ENCODE results near the gene UPB1. TPM values are rescaled to one million over a fixed set of nuclear protein-coding genes. Genes with fewer than 3 reads are reported as not detected.

Gene UPB1
- total RNA-seq, 2 experiments from 2014 or later = 0.10 TPM; not detected in 1

GRCh38 chr22:24463071-24463760 is 31.9 kb upstream of the UPB1 start:
- intact Hi-C loops (cut with micrococcal nuclease) = no loop called here
- no peak for DNase-seq
- no peak overlapping the region for H3K27ac Mint-ChIP-seq
- no peaks in the 10 kb centered on the region for H3K36me3 Mint-ChIP-seq (ENCODE audit: low read depth)
- peaks cover 12% of the 10 kb centered on the region for H3K4me1 Mint-ChIP-seq (ENCODE audit: low read depth)
- CTCF ChIA-PET = interaction anchor here (0.7 kb wide), 1 partner anchor 1220 kb away, joined by 3 read pairs; no protein-coding TSS in a partner anchor
- no peaks in the 10 kb centered on the region for H3K9me3 Mint-ChIP-seq
- no peaks in the 10 kb centered on the region for H3K27me3 Mint-ChIP-seq (ENCODE audit: low read depth)
- H3K4me3 Mint-ChIP-seq = no peak overlapping the region

DNA sequence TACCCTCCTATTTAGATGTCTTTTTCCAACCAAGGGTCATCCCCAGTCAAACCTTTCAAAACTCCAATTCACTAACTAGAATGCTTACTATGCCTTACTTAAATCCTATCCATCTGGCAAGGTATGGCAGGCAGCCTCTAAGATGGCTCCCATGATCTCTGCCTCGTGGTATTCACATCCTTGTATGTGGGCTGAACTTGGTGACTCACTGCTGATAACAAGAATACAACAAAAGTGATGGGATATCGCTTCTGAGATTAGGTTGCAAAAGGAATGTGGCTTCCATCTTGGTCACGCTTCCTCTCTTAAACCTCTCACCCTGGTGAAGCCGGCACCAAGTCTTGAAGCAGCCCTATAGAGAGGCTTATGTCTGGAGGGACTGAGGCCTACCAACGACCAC is 29.6 kb upstream of the UPB1 start:
- H3K27ac Mint-ChIP-seq = no peak overlapping the region
- CTCF ChIA-PET = interaction anchor here (0.7 to 1.4 kb wide), 2 partner anchors 37 to 288 kb away, joined by 3 to 7 read pairs; no protein-coding TSS in a partner anchor
- H3K9me3 Mint-ChIP-seq = no peaks in the 10 kb centered on the region
- H3K36me3 Mint-ChIP-seq (ENCODE audit: low read depth) = no peaks in the 10 kb centered on the region
- H3K4me1 Mint-ChIP-seq (ENCODE audit: low read depth) = peaks cover 10% of the 10 kb centered on the region
- intact Hi-C loops (cut with micrococcal nuclease) = no loop called here
- H3K4me3 Mint-ChIP-seq = no peak overlapping the region
- DNase-seq = no peak
- no peaks in the 10 kb centered on the region for H3K27me3 Mint-ChIP-seq (ENCODE audit: low read depth)

DNA sequence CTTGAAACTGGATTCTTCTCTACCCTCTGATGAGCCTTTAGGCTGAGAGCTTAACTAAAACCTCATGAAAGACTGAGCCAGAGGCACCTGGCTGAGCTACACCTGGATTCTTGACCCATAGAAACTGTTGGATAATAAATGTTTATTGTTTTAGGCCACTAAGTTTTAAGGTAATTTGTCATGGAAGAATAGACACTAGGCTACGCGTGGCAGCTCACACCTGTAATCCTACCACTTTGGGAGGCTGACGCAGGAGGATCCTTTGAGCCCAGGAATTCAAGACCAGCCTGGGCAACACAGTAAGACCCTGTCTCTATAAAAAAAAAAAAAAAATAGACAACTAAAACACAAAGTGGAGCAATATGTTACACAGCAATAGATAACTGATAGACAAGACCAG is 29.2 kb upstream of the UPB1 start:
- no peaks in the 10 kb centered on the region for H3K27me3 Mint-ChIP-seq (ENCODE audit: low read depth)
- H3K4me3 Mint-ChIP-seq = no peak overlapping the region

GRCh38 chr22:24466716-24467328 is 28.3 kb upstream of the UPB1 start:
- CTCF ChIA-PET = interaction anchor here (1.4 kb wide), 1 partner anchor 36 kb away, joined by 7 read pairs; no protein-coding TSS in a partner anchor
- H3K4me1 Mint-ChIP-seq (ENCODE audit: low read depth) = peaks cover 6% of the 10 kb centered on the region
- no peak overlapping the region for H3K27ac Mint-ChIP-seq
- H3K36me3 Mint-ChIP-seq (ENCODE audit: low read depth) = no peaks in the 10 kb centered on the region
- H3K4me3 Mint-ChIP-seq = no peak overlapping the region
- intact Hi-C loops (cut with micrococcal nuclease) = no loop called here
- no peak for DNase-seq
- no peaks in the 10 kb centered on the region for H3K27me3 Mint-ChIP-seq (ENCODE audit: low read depth)
- H3K9me3 Mint-ChIP-seq = no peaks in the 10 kb centered on the region

More for the DNA sequence above, 29.2 kb upstream of the UPB1 start:
- Mint-ChIP-seq H3K4me1 (ENCODE audit: low read depth) (peaks cover 6% of the 10 kb centered on the region), H3K36me3 (ENCODE audit: low read depth) (no peaks in the 10 kb centered on the region), H3K27ac (no peak overlapping the region), H3K9me3 (no peaks in the 10 kb centered on the region)
- intact Hi-C loops (cut with micrococcal nuclease) = no loop called here
- CTCF ChIA-PET = interaction anchor here (0.7 to 1.4 kb wide), 2 partner anchors 37 to 287 kb away, joined by 3 to 7 read pairs; no protein-coding TSS in a partner anchor
- no peak for DNase-seq

DNA sequence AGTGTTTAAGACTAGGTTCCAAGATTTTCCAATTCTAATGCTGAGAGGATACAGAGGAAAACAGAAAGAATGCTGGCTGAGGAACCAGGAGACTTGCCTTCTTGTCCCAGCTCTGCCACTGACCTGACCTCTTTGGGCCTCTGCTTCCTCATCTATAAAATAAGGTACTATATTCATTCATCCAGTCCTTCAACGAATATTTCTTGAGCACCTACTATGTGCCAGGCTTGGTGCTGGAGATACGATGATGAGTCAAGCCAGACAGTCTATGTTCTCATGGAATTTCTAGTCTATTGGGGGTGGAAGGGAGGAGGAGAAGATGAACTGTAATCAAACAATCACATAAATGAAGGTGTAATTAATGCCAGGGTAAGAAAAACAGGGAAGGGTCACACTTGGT is 27.8 kb upstream of the UPB1 start:
- no peak for DNase-seq
- H3K9me3 Mint-ChIP-seq = no peaks in the 10 kb centered on the region
- no peak overlapping the region for H3K4me3 Mint-ChIP-seq
- H3K4me1 Mint-ChIP-seq (ENCODE audit: low read depth) = peaks cover 6% of the 10 kb centered on the region
- H3K36me3 Mint-ChIP-seq (ENCODE audit: low read depth) = no peaks in the 10 kb centered on the region
- H3K27ac Mint-ChIP-seq = no peak overlapping the region
- no peaks in the 10 kb centered on the region for H3K27me3 Mint-ChIP-seq (ENCODE audit: low read depth)
- CTCF ChIA-PET = no interaction called here
- intact Hi-C loops (cut with micrococcal nuclease) = no loop called here

DNA sequence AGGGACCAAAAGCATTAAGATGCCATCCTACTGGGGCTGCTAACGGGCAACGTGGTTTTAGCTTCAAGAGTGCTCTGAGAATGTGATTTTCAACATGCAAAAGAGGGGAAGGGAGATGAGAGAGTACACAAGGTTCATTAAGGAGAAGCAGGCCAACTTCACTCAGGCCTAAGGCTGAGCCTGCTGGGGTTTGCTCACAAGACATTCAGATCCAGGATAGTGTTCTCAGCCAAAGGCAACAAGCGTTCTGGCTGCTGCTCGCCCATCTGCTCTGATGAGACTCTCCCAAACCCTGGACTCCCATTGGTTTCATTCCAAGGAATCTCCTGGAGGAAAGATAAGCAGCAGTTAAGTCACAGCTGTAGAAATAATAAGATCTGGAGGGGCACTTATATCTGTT is 23.6 kb upstream of the UPB1 start:
- Mint-ChIP-seq H3K4me3 (no peak overlapping the region), H3K27ac (no peak overlapping the region), H3K36me3 (ENCODE audit: low read depth) (no peaks in the 10 kb centered on the region), H3K9me3 (no peaks in the 10 kb centered on the region), H3K4me1 (ENCODE audit: low read depth) (peaks cover 2% of the 10 kb centered on the region), H3K27me3 (ENCODE audit: low read depth) (no peaks in the 10 kb centered on the region)
- no peak for DNase-seq
- intact Hi-C loops (cut with micrococcal nuclease) = no loop called here
- CTCF ChIA-PET = no interaction called here

DNA sequence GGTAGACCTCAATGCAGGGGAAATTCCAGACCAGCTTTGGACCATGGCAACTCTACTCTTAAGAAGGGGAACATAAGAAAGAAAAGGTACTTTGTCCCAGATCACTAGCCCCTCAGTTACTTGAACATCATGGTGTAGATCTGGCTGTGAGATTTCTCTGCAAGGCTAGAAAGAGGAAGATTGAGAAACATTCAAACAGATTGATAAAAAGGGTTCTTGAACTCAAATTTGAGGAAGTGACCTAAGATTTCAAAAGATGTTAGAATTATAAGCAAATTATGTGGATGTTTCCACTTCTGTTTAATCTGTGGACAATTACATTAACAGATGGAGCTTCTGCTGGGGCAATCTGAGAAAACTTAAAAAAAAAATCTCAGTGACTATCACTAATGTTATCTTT is 21.8 kb upstream of the UPB1 start:
- H3K4me1 Mint-ChIP-seq (ENCODE audit: low read depth) = no peaks in the 10 kb centered on the region
- no peaks in the 10 kb centered on the region for H3K9me3 Mint-ChIP-seq
- H3K4me3 Mint-ChIP-seq = no peak overlapping the region
- no peaks in the 10 kb centered on the region for H3K36me3 Mint-ChIP-seq (ENCODE audit: low read depth)
- no peak overlapping the region for H3K27ac Mint-ChIP-seq
- intact Hi-C loops (cut with micrococcal nuclease) = no loop called here
- DNase-seq = no peak
- H3K27me3 Mint-ChIP-seq (ENCODE audit: low read depth) = no peaks in the 10 kb centered on the region
- CTCF ChIA-PET = no interaction called here

DNA sequence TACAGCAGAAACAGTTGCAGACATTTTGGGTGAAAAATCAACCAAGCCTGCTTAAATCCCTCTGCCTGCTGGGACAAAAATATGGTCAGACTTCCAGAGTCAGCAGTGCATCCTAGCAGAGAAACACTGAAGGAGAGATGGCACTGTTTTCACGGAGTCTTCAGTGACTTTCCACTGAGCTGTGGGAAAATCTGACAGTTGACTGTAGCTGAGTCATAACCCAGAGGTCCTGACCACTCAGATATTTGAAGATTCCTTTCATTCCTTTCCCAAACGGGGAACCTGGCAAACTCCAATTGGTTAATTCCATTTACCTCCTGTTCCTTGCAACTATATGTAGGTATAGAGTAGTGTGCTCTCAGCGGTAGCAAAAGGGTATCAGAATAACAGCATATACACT is 20.9 kb upstream of the UPB1 start:
- intact Hi-C loops (cut with micrococcal nuclease) = no loop called here
- no peak overlapping the region for H3K4me3 Mint-ChIP-seq
- CTCF ChIA-PET = interaction anchor here (1.3 kb wide), 1 partner anchor 9 kb away, joined by 4 read pairs; no protein-coding TSS in a partner anchor
- no peaks in the 10 kb centered on the region for H3K4me1 Mint-ChIP-seq (ENCODE audit: low read depth)
- no peaks in the 10 kb centered on the region for H3K36me3 Mint-ChIP-seq (ENCODE audit: low read depth)
- no peak for DNase-seq
- no peaks in the 10 kb centered on the region for H3K9me3 Mint-ChIP-seq
- H3K27ac Mint-ChIP-seq = no peak overlapping the region
- no peaks in the 10 kb centered on the region for H3K27me3 Mint-ChIP-seq (ENCODE audit: low read depth)

DNA sequence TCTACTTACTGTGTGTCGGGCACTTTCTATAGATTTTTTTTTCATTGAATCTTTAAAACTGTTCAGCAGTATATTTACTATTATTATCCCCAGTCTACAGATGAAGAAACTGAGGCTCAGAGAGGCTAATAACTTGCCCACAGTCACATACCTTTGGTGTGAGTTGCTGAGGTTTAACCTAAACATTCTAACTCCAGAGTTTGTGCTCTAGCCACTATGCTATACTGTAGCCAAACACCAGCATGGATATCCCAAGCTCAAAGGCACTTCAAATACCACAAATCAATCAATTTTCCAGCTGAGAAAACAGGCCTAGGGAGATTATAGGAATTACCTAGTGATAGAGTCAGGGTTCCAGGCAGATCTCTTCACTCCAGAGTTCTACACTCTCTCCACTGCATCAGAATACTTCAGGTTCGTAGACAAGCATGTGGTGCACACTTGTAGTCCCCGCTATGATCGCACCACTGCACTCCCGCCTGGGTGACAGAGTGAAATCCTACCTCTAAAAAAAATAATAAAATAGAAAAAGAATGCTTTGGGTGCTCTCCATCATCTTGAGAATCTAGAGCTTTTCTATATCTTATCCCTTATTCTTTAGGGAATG is 20.4 kb upstream of the UPB1 start:
- no peaks in the 10 kb centered on the region for H3K4me1 Mint-ChIP-seq (ENCODE audit: low read depth)
- no peak overlapping the region for H3K4me3 Mint-ChIP-seq
- CTCF ChIA-PET = interaction anchor here (1.3 kb wide), 1 partner anchor 9 kb away, joined by 4 read pairs; no protein-coding TSS in a partner anchor
- H3K9me3 Mint-ChIP-seq = no peaks in the 10 kb centered on the region
- no peaks in the 10 kb centered on the region for H3K36me3 Mint-ChIP-seq (ENCODE audit: low read depth)
- H3K27ac Mint-ChIP-seq = no peak overlapping the region
- DNase-seq = no peak
- no peaks in the 10 kb centered on the region for H3K27me3 Mint-ChIP-seq (ENCODE audit: low read depth)
- intact Hi-C loops (cut with micrococcal nuclease) = no loop called here

DNA sequence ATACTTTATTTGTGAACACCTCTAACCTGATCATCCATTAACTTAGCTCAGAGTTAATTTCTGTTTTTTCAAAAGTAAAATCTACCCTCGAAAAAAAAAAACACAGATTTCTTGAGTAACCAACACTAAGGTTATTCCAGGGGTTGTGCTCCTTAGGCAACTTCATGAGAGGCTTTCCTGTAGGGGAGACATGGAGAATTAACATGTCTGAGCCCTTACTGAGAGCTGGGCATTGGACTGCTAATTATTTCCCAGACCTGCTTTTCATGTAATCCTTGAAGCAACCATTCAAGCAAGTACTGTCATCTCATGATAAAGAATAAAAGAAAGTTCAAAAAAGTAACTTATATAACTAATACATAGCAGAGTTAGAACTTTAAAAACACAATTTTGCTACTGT is 13.5 kb upstream of the UPB1 start:
- H3K9me3 Mint-ChIP-seq = no peaks in the 10 kb centered on the region
- no peaks in the 10 kb centered on the region for H3K27me3 Mint-ChIP-seq (ENCODE audit: low read depth)
- intact Hi-C loops (cut with micrococcal nuclease) = no loop called here
- H3K36me3 Mint-ChIP-seq (ENCODE audit: low read depth) = no peaks in the 10 kb centered on the region
- no peak overlapping the region for H3K4me3 Mint-ChIP-seq
- DNase-seq = no peak
- H3K4me1 Mint-ChIP-seq (ENCODE audit: low read depth) = peaks cover 18% of the 10 kb centered on the region
- H3K27ac Mint-ChIP-seq = no peak overlapping the region
- CTCF ChIA-PET = interaction anchor here (0.6 to 2.0 kb wide), 2 partner anchors 31 to 60 kb away, joined by 3 to 5 read pairs; no protein-coding TSS in a partner anchor

GRCh38 chr22:24482575-24482974 is 12.6 kb upstream of the UPB1 start:
- no peaks in the 10 kb centered on the region for H3K36me3 Mint-ChIP-seq (ENCODE audit: low read depth)
- no peak overlapping the region for H3K27ac Mint-ChIP-seq
- H3K27me3 Mint-ChIP-seq (ENCODE audit: low read depth) = no peaks in the 10 kb centered on the region
- intact Hi-C loops (cut with micrococcal nuclease) = no loop called here
- H3K4me1 Mint-ChIP-seq (ENCODE audit: low read depth) = peaks cover 20% of the 10 kb centered on the region
- CTCF ChIA-PET = interaction anchor here (0.7 to 2.0 kb wide), 3 partner anchors 20 to 57 kb away, joined by 3 to 7 read pairs (median 3); no protein-coding TSS in a partner anchor
- DNase-seq = no peak
- no peaks in the 10 kb centered on the region for H3K9me3 Mint-ChIP-seq
- H3K4me3 Mint-ChIP-seq = no peak overlapping the region

DNA sequence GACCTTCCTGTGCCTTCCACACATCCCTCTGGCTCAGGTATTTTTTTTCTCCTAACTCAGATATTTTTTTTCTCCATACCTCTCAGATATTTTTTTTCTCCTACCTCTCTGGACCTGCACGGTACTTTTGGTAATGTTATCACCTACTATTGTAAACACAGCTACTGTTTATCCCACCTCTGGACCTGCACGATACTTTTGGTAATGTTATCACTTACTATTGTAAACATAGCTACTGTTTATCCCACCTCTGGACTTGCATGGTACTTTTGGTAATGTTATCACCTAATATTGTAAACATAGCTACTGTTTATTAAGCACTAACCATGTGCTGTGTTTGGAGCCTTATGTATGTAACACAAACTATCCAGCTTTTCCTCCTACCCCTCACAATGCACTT is 12.1 kb upstream of the UPB1 start:
- Mint-ChIP-seq H3K4me3 (no peak overlapping the region), H3K9me3 (no peaks in the 10 kb centered on the region), H3K36me3 (ENCODE audit: low read depth) (no peaks in the 10 kb centered on the region), H3K4me1 (ENCODE audit: low read depth) (peaks cover 20% of the 10 kb centered on the region), H3K27me3 (ENCODE audit: low read depth) (no peaks in the 10 kb centered on the region), H3K27ac (no peak overlapping the region)
- CTCF ChIA-PET = interaction anchor here (0.7 to 2.0 kb wide), 6 partner anchors 8 to 57 kb away, joined by 3 to 7 read pairs (median 3); no protein-coding TSS in a partner anchor
- intact Hi-C loops (cut with micrococcal nuclease) = no loop called here
- no peak for DNase-seq

Data from activated naive CD4-positive, alpha-beta T cell treated with anti-CD3 and anti-CD28 coated beads for 36 hours (primary cell).